ENCODE data around the gene EGR1. TPM values are rescaled to one million over a fixed set of nuclear protein-coding genes. Genes with fewer than 3 reads are reported as not detected.
"Not testable (repeated sequence)": the region's sequence is repeated elsewhere in the genome, so short reads cannot be mapped to it uniquely, and the experiment has no call there.

EGR1 gene
- total and polyA plus RNA-seq, 4 donors, result 18.0 to 93.2 (median 26.0) TPM

- Histone ChIP-seq H3K27me3 (ENCODE audit: control insufficient read depth, insufficient read depth, low read length) (peaks cover 20% of the 10 kb centered on the region), H3K27ac (ENCODE audit: low read depth, low read length) (no peak overlapping the region), H3K36me3 (ENCODE audit: control insufficient read depth, insufficient read depth, low read length) (peaks cover 13% of the 10 kb centered on the region), H3K4me3 (ENCODE audit: low read depth, low read length) (peak overlapping the region; percentile 64), H3K9me3 (ENCODE audit: control insufficient read depth, insufficient read depth, low read length) (no peaks in the 10 kb centered on the region), H3K4me1 (ENCODE audit: control insufficient read depth, insufficient read depth, low read length) (peaks cover 35% of the 10 kb centered on the region)
- WGBS (ENCODE audit: insufficient coverage), result 90% methylated on average over 6 of the region's 7 CpGs
- DNase-seq (ENCODE audit: low read depth in 4 of 6, low spot score in 6 of 6), result peak in 1 of 6 donors; percentile 63
These were observed 3.1 kb downstream of the EGR1 start for GRCh38 chr5:138468133-138468965.

GRCh38 chr5:138468966-138469539, 3.8 kb downstream of the EGR1 start:
- Histone ChIP-seq H3K27ac (ENCODE audit: low read depth, low read length) (no peak overlapping the region), H3K9me3 (ENCODE audit: control insufficient read depth, insufficient read depth, low read length) (no peaks in the 10 kb centered on the region), H3K27me3 (ENCODE audit: control insufficient read depth, insufficient read depth, low read length) (peaks cover 20% of the 10 kb centered on the region), H3K4me3 (ENCODE audit: low read depth, low read length) (no peak overlapping the region), H3K36me3 (ENCODE audit: control insufficient read depth, insufficient read depth, low read length) (peaks cover 13% of the 10 kb centered on the region), H3K4me1 (ENCODE audit: control insufficient read depth, insufficient read depth, low read length) (peaks cover 30% of the 10 kb centered on the region)
- 97% methylated on average over 4 of the region's 8 CpGs for WGBS (ENCODE audit: insufficient coverage)
- peak in 1 of 6 donors; percentile 76 for DNase-seq (ENCODE audit: low read depth in 4 of 6, low spot score in 6 of 6)

GRCh38 chr5:138469540-138470321, 4.5 kb downstream of the EGR1 start:
- peaks cover 20% of the 10 kb centered on the region for H3K27me3 ChIP-seq (ENCODE audit: control insufficient read depth, insufficient read depth, low read length)
- H3K36me3 ChIP-seq (ENCODE audit: control insufficient read depth, insufficient read depth, low read length), result peaks cover 13% of the 10 kb centered on the region
- DNase-seq (ENCODE audit: low read depth in 4 of 6, low spot score in 6 of 6), result peak in 1 of 6 donors; percentile 81
- H3K4me1 ChIP-seq (ENCODE audit: control insufficient read depth, insufficient read depth, low read length), result peaks cover 25% of the 10 kb centered on the region
- no peak overlapping the region for H3K27ac ChIP-seq (ENCODE audit: low read depth, low read length)
- 75% methylated on average over 5 of the region's 8 CpGs for WGBS (ENCODE audit: insufficient coverage)
- H3K4me3 ChIP-seq (ENCODE audit: low read depth, low read length), result no peak overlapping the region
- no peaks in the 10 kb centered on the region for H3K9me3 ChIP-seq (ENCODE audit: control insufficient read depth, insufficient read depth, low read length)

GRCh38 chr5:138470322-138471051, 5.2 kb downstream of the EGR1 start:
- Histone ChIP-seq H3K27ac (ENCODE audit: low read depth, low read length) (no peak overlapping the region), H3K9me3 (ENCODE audit: control insufficient read depth, insufficient read depth, low read length) (no peaks in the 10 kb centered on the region), H3K27me3 (ENCODE audit: control insufficient read depth, insufficient read depth, low read length) (peaks cover 20% of the 10 kb centered on the region), H3K36me3 (ENCODE audit: control insufficient read depth, insufficient read depth, low read length) (peaks cover 13% of the 10 kb centered on the region), H3K4me3 (ENCODE audit: low read depth, low read length) (no peak overlapping the region), H3K4me1 (ENCODE audit: control insufficient read depth, insufficient read depth, low read length) (peaks cover 25% of the 10 kb centered on the region)
- DNase-seq (ENCODE audit: low read depth in 4 of 6, low spot score in 6 of 6), result peak in 1 of 6 donors; percentile 63
- WGBS (ENCODE audit: insufficient coverage), result 100% methylated on average over 1 of the region's 3 CpGs

GRCh38 chr5:138471052-138471361, 5.7 kb downstream of the EGR1 start:
- peaks cover 13% of the 10 kb centered on the region for H3K36me3 ChIP-seq (ENCODE audit: control insufficient read depth, insufficient read depth, low read length)
- peaks cover 20% of the 10 kb centered on the region for H3K4me1 ChIP-seq (ENCODE audit: control insufficient read depth, insufficient read depth, low read length)
- H3K27me3 ChIP-seq (ENCODE audit: control insufficient read depth, insufficient read depth, low read length), result peaks cover 18% of the 10 kb centered on the region
- no peak overlapping the region for H3K4me3 ChIP-seq (ENCODE audit: low read depth, low read length)
- no peaks in the 10 kb centered on the region for H3K9me3 ChIP-seq (ENCODE audit: control insufficient read depth, insufficient read depth, low read length)
- DNase-seq (ENCODE audit: low read depth in 4 of 6, low spot score in 6 of 6), result no peak
- H3K27ac ChIP-seq (ENCODE audit: low read depth, low read length), result no peak overlapping the region
- 86% methylated on average over 1 of the region's 2 CpGs for WGBS (ENCODE audit: insufficient coverage)

- DNase-seq (ENCODE audit: low read depth in 4 of 6, low spot score in 6 of 6), result no peak
- Histone ChIP-seq H3K4me1 (ENCODE audit: control insufficient read depth, insufficient read depth, low read length) (peaks cover 6% of the 10 kb centered on the region), H3K36me3 (ENCODE audit: control insufficient read depth, insufficient read depth, low read length) (peaks cover 6% of the 10 kb centered on the region), H3K4me3 (ENCODE audit: low read depth, low read length) (no peak overlapping the region), H3K27ac (ENCODE audit: low read depth, low read length) (no peak overlapping the region), H3K9me3 (ENCODE audit: control insufficient read depth, insufficient read depth, low read length) (no peaks in the 10 kb centered on the region), H3K27me3 (ENCODE audit: control insufficient read depth, insufficient read depth, low read length) (peaks cover 6% of the 10 kb centered on the region)
- WGBS (ENCODE audit: insufficient coverage), result 57% methylated on average over 4 of the region's 6 CpGs
These were observed 7.1 kb downstream of the EGR1 start for GRCh38 chr5:138472353-138472752.

GRCh38 chr5:138473151-138473550, 7.9 kb downstream of the EGR1 start:
- H3K9me3 ChIP-seq (ENCODE audit: control insufficient read depth, insufficient read depth, low read length); H3K27me3 ChIP-seq (ENCODE audit: control insufficient read depth, insufficient read depth, low read length); DNase-seq (ENCODE audit: low read depth in 4 of 6, low spot score in 6 of 6); H3K27ac ChIP-seq (ENCODE audit: low read depth, low read length); H3K4me1 ChIP-seq (ENCODE audit: control insufficient read depth, insufficient read depth, low read length); H3K4me3 ChIP-seq (ENCODE audit: low read depth, low read length); H3K36me3 ChIP-seq (ENCODE audit: control insufficient read depth, insufficient read depth, low read length): not testable (repeated sequence)
- WGBS (ENCODE audit: insufficient coverage), result 85% methylated on average over 5 of the region's 5 CpGs

GRCh38 chr5:138476918-138477317, 11.6 kb downstream of the EGR1 start:
- Histone ChIP-seq H3K27ac (ENCODE audit: low read depth, low read length) (no peak overlapping the region), H3K36me3 (ENCODE audit: control insufficient read depth, insufficient read depth, low read length) (no peaks in the 10 kb centered on the region), H3K9me3 (ENCODE audit: control insufficient read depth, insufficient read depth, low read length) (no peaks in the 10 kb centered on the region), H3K4me1 (ENCODE audit: control insufficient read depth, insufficient read depth, low read length) (no peaks in the 10 kb centered on the region), H3K4me3 (ENCODE audit: low read depth, low read length) (no peak overlapping the region), H3K27me3 (ENCODE audit: control insufficient read depth, insufficient read depth, low read length) (no peaks in the 10 kb centered on the region)
- 63% methylated on average over 1 of the region's 7 CpGs for WGBS (ENCODE audit: insufficient coverage)
- no peak for DNase-seq (ENCODE audit: low read depth in 4 of 6, low spot score in 6 of 6)

GRCh38 chr5:138482638-138483037, 17.4 kb downstream of the EGR1 start:
- Histone ChIP-seq H3K27me3 (ENCODE audit: control insufficient read depth, insufficient read depth, low read length) (no peaks in the 10 kb centered on the region), H3K36me3 (ENCODE audit: control insufficient read depth, insufficient read depth, low read length) (no peaks in the 10 kb centered on the region), H3K4me3 (ENCODE audit: low read depth, low read length) (no peak overlapping the region), H3K27ac (ENCODE audit: low read depth, low read length) (no peak overlapping the region), H3K4me1 (ENCODE audit: control insufficient read depth, insufficient read depth, low read length) (no peaks in the 10 kb centered on the region), H3K9me3 (ENCODE audit: control insufficient read depth, insufficient read depth, low read length) (no peaks in the 10 kb centered on the region)
- no peak for DNase-seq (ENCODE audit: low read depth in 4 of 6, low spot score in 6 of 6)
- WGBS (ENCODE audit: insufficient coverage), result 51% methylated on average over 4 of the region's 4 CpGs
